Measurements from ENCODE around the gene ADAM19. TPM values are rescaled to one million over a fixed set of nuclear protein-coding genes. Genes with fewer than 3 reads are reported as not detected.
"Not testable (repeated sequence)": the region's sequence is repeated elsewhere in the genome, so short reads cannot be mapped to it uniquely, and the experiment has no call there.

ADAM19 gene
- total RNA-seq, 2 experiments from 2014 or later, result 24.2 to 103 TPM

- TF ChIP-seq CTCF (conservative IDR thresholded peaks at IDR 0.05; ENCODE audit: low read length) (peak; percentile 87), EZH2phosphoT487 (IDR thresholded peaks at IDR 0.05; ENCODE audit: borderline replicate concordance, low read depth, low read length) (no peak)
- no peaks in the 10 kb centered on the region for H4K20me1 ChIP-seq (ENCODE audit: insufficient read depth, low read length)
- ChIA-PET POLR2A (interaction anchor here (0.6 to 3.2 kb wide), 10 partner anchors 8 to 311 kb away, joined by 3 to 15 read pairs (median 5); partner anchors contain the start of genes LSM11 and MED7), CTCF (ENCODE audit: unreplicated experiment) (interaction anchor here (1.0 to 2.6 kb wide), 3 partner anchors 15 to 312 kb away, joined by 3 to 11 read pairs (median 5); partner anchors contain the start of gene LSM11)
- peaks cover 9% of the 10 kb centered on the region for H3K4me1 ChIP-seq (ENCODE audit: insufficient read depth, low read length, poor library complexity, severe bottlenecking)
- DNase-seq (ENCODE audit: low spot score), result peak; percentile 82
- H3K79me2 ChIP-seq (ENCODE audit: insufficient read depth, low read depth, low read length), result no peaks in the 10 kb centered on the region
- H3K9me2 ChIP-seq (ENCODE audit: insufficient read depth, low read length), result no peaks in the 10 kb centered on the region
- H2AFZ ChIP-seq (ENCODE audit: low read length), result peak overlapping the region; percentile 95
- H3K36me3 ChIP-seq (ENCODE audit: insufficient read depth, low read length), result no peaks in the 10 kb centered on the region
- 0 out of 2 replicates have a peak, but pooled peaks cover 4% of the 10 kb centered on the region for H3K9me3 ChIP-seq (ENCODE audit: low read length)
- no TSS peak for BruUV-seq (replicated peaks)
- intact Hi-C loops (cut with micrococcal nuclease; ENCODE audit: unreplicated experiment), result loop anchor here (1.0 to 2.0 kb wide), 4 partner anchors 40 to 312 kb away; partner anchors contain the start of gene LSM11
- H3K4me2 ChIP-seq (ENCODE audit: low read length), result peak overlapping the region; percentile 12; the same call in 1 of the 2 replicates
- no peak overlapping the region for H3K4me3 ChIP-seq (ENCODE audit: low read depth, low read length, poor library complexity, severe bottlenecking)
- no peak overlapping the region for H3K27ac ChIP-seq (ENCODE audit: low read depth, low read length, poor library complexity, severe bottlenecking)
Measured at GRCh38 chr5:157431544-157432200, 143.9 kb downstream of the ADAM19 start.

GRCh38 chr5:157429920-157430319 lies 145.7 kb downstream of the ADAM19 start:
- H3K4me3 ChIP-seq (ENCODE audit: low read depth, low read length, poor library complexity, severe bottlenecking); H3K4me1 ChIP-seq (ENCODE audit: insufficient read depth, low read length, poor library complexity, severe bottlenecking); CTCF ChIA-PET (ENCODE audit: unreplicated experiment); H2AFZ ChIP-seq (ENCODE audit: low read length); H3K36me3 ChIP-seq (ENCODE audit: insufficient read depth, low read length); H3K9me3 ChIP-seq (ENCODE audit: low read length); H3K4me2 ChIP-seq (ENCODE audit: low read length); H3K9me2 ChIP-seq (ENCODE audit: insufficient read depth, low read length); DNase-seq (ENCODE audit: low spot score); H3K27ac ChIP-seq (ENCODE audit: low read depth, low read length, poor library complexity, severe bottlenecking); H3K79me2 ChIP-seq (ENCODE audit: insufficient read depth, low read depth, low read length); POLR2A ChIA-PET; H4K20me1 ChIP-seq (ENCODE audit: insufficient read depth, low read length); BruUV-seq (replicated peaks): not testable (repeated sequence)
- intact Hi-C loops (cut with micrococcal nuclease; ENCODE audit: unreplicated experiment), result loop anchor here (2.0 kb wide), 1 partner anchor 141 kb away; no protein-coding TSS in a partner anchor

Small RNA genes lying within 50 kb of the gene (small RNA-seq; reads per million reads assigned to genes)
- gene RNU6-390P, result not detected

Other genes starting within 250 kb of the ADAM19 start
- not detected in 2 replicates for gene NIPAL4, start 115.6 kb downstream of the ADAM19 start, total RNA-seq (2014; rRNA removed; shearing (Covaris generic))
- gene NIPAL4, start 115.6 kb downstream of the ADAM19 start, total RNA-seq (2022), result not detected in 2 replicates
- 0.16 TPM in 1 of 2 replicates, not detected in the other for gene SOX30, start 76.7 kb upstream of the ADAM19 start, total RNA-seq (2014; rRNA removed; shearing (Covaris generic))
- gene SOX30, start 76.7 kb upstream of the ADAM19 start, total RNA-seq (2022), result 0.13 and 0.29 TPM in 2 replicates
- not detected in 2 replicates for gene C5orf52, start 95.8 kb upstream of the ADAM19 start, total RNA-seq (2014; rRNA removed; shearing (Covaris generic))
- gene C5orf52, start 95.8 kb upstream of the ADAM19 start, total RNA-seq (2022), result not detected in 2 replicates
- gene THG1L, start 155.6 kb upstream of the ADAM19 start, total RNA-seq (2014; rRNA removed; shearing (Covaris generic)), result 20.7 and 30.5 TPM in 2 replicates
- gene THG1L, start 155.6 kb upstream of the ADAM19 start, total RNA-seq (2022), result 18.5 and 21.0 TPM in 2 replicates
- gene LSM11, start 167.9 kb upstream of the ADAM19 start, total RNA-seq (2014; rRNA removed; shearing (Covaris generic)), result 7.5 and 8.8 TPM in 2 replicates
- 10.1 and 10.9 TPM in 2 replicates for gene LSM11, start 167.9 kb upstream of the ADAM19 start, total RNA-seq (2022)